ENCODE data around the gene SON.
A peak's percentile ranks its signal among the peaks of the same experiment; 100 is the strongest.
"Not testable (repeated sequence)": the region's sequence is repeated elsewhere in the genome, so short reads cannot be mapped to it uniquely, and the experiment has no call there.

Gene SON

GRCh38 chr21:33569991-33570390 lies 27.2 kb downstream of the SON start:
- H3K4me3 ChIP-seq (ENCODE audit: control insufficient read depth, low read depth, low read length), result no peak overlapping the region
- no peak for TF ChIP-seq CTCF (IDR thresholded peaks at IDR 0.05; ENCODE audit: control insufficient read depth, insufficient read depth, low read depth, low read length, missing control alignments)
- no peak for DNase-seq (ENCODE audit: low read depth)

GRCh38 chr21:33572350-33572749 lies 29.5 kb downstream of the SON start:
- TF ChIP-seq CTCF (IDR thresholded peaks at IDR 0.05; ENCODE audit: control insufficient read depth, insufficient read depth, low read depth, low read length, missing control alignments), result no peak
- DNase-seq (ENCODE audit: low read depth), result no peak
- H3K4me3 ChIP-seq (ENCODE audit: control insufficient read depth, low read depth, low read length), result no peak overlapping the region

DNA sequence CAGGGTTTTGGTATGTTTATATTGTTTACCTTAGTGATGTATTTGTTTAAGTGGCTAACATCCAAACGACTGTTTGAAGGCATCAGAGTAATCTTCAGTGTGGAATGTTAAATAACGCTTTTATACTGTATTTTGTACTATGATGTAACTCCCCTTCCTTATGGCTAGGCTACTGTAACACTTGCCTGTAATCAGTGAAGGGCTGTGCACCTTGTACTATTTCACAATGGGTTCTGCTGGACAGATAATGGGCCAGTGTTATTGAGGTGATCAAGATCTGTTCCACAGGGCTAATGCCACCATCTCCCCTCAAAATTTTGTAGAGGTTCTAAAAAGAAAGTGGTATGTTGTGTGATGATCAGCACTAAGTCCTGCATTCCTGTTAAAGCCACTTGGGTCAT lies 33.9 kb downstream of the SON start:
- not testable (repeated sequence) for H3K4me3 ChIP-seq (ENCODE audit: control insufficient read depth, low read depth, low read length); DNase-seq (ENCODE audit: low read depth)

- DNase-seq (ENCODE audit: low read depth), result peak; percentile 35
- no peak for TF ChIP-seq CTCF (IDR thresholded peaks at IDR 0.05; ENCODE audit: control insufficient read depth, insufficient read depth, low read depth, low read length, missing control alignments)
Measured at GRCh38 chr21:33578214-33578613, 35.4 kb downstream of the SON start.

GRCh38 chr21:33578959-33579542 lies 36.2 kb downstream of the SON start:
- TF ChIP-seq CTCF (IDR thresholded peaks at IDR 0.05; ENCODE audit: control insufficient read depth, insufficient read depth, low read depth, low read length, missing control alignments), result no peak
- no peak for DNase-seq (ENCODE audit: low read depth)
- no peak overlapping the region for H3K4me3 ChIP-seq (ENCODE audit: control insufficient read depth, low read depth, low read length)

More at GRCh38 chr21:33578214-33578613, 35.4 kb downstream of the SON start:
- no peak overlapping the region for H3K4me3 ChIP-seq (ENCODE audit: control insufficient read depth, low read depth, low read length)

- H3K4me3 ChIP-seq (ENCODE audit: control insufficient read depth, low read depth, low read length), result no peak overlapping the region
- DNase-seq (ENCODE audit: low read depth), result no peak
- no peak for TF ChIP-seq CTCF (IDR thresholded peaks at IDR 0.05; ENCODE audit: control insufficient read depth, insufficient read depth, low read depth, low read length, missing control alignments)
Measured at GRCh38 chr21:33584455-33584854, 41.6 kb downstream of the SON start.

- H3K4me3 ChIP-seq (ENCODE audit: control insufficient read depth, low read depth, low read length), result no peak overlapping the region
- no peak for DNase-seq (ENCODE audit: low read depth)
- no peak for TF ChIP-seq CTCF (IDR thresholded peaks at IDR 0.05; ENCODE audit: control insufficient read depth, insufficient read depth, low read depth, low read length, missing control alignments)
Measured at GRCh38 chr21:33586927-33587326, 44.1 kb downstream of the SON start.
